ENCODE data around the gene CTU1. TPM values are rescaled to one million over a fixed set of nuclear protein-coding genes. Genes with fewer than 3 reads are reported as not detected.

Gene CTU1
- total RNA-seq, 1 experiment from 2014 or later = 9.3 TPM

DNA sequence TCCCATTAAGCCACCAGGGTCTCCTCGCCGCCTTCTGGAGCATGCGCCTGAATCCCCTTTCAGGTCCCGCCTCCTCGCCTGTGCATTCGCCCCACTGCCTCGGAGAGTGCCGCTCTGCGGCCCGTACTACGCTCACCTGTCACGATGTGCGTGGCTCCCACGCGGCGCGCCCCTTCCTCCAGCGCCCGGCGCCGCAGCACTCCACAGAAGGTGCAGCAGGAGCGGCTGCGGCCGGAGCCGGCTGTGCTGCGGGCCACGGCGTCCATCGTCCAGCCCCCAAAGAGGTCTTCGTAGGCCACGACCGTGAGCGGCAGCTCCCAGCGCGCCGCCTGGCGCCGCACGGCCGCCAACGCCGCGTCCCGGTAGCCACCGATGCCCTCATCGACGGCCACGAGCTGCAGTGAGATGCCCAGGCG, 4.3 kb downstream of the CTU1 start:
- no peaks in the 10 kb centered on the region; the same call in 1 of the 2 replicates for H3K36me3 ChIP-seq (ENCODE audit: control insufficient read depth, insufficient read depth, low read length)
- H3K4me3 ChIP-seq (ENCODE audit: low read depth in 2 of 2, low read length in 2 of 2) = no peak overlapping the region
- no peaks in the 10 kb centered on the region for H3K27me3 ChIP-seq (ENCODE audit: control insufficient read depth, insufficient read depth, low read length)
- DNase-seq (ENCODE audit: low read depth, low spot score) = no peak
- POLR2A ChIA-PET = no interaction called here
- no peak for ATAC-seq
- CTCF ChIA-PET = interaction anchor here (0.6 kb wide), 1 partner anchor 10 kb away, joined by 6 read pairs; no protein-coding TSS in a partner anchor
- 0 out of 2 replicates have a peak, but pooled peaks cover 3% of the 10 kb centered on the region for H3K4me1 ChIP-seq (ENCODE audit: control insufficient read depth, insufficient read depth, low read length)
- no peaks in the 10 kb centered on the region for H3K9me3 ChIP-seq (ENCODE audit: control insufficient read depth, insufficient read depth, low read depth, low read length)
- intact Hi-C loops (cut with micrococcal nuclease; ENCODE audit: unreplicated experiment) (no loop called here), in situ Hi-C loops (cut with HindIII; ENCODE audit: low pct_unique_long_range_greater_than_20kb, low sequenced_read_pairs) (no loop called here)
- no TSS peak for BruUV-seq (replicated peaks)
- TF ChIP-seq, protein P1, sequence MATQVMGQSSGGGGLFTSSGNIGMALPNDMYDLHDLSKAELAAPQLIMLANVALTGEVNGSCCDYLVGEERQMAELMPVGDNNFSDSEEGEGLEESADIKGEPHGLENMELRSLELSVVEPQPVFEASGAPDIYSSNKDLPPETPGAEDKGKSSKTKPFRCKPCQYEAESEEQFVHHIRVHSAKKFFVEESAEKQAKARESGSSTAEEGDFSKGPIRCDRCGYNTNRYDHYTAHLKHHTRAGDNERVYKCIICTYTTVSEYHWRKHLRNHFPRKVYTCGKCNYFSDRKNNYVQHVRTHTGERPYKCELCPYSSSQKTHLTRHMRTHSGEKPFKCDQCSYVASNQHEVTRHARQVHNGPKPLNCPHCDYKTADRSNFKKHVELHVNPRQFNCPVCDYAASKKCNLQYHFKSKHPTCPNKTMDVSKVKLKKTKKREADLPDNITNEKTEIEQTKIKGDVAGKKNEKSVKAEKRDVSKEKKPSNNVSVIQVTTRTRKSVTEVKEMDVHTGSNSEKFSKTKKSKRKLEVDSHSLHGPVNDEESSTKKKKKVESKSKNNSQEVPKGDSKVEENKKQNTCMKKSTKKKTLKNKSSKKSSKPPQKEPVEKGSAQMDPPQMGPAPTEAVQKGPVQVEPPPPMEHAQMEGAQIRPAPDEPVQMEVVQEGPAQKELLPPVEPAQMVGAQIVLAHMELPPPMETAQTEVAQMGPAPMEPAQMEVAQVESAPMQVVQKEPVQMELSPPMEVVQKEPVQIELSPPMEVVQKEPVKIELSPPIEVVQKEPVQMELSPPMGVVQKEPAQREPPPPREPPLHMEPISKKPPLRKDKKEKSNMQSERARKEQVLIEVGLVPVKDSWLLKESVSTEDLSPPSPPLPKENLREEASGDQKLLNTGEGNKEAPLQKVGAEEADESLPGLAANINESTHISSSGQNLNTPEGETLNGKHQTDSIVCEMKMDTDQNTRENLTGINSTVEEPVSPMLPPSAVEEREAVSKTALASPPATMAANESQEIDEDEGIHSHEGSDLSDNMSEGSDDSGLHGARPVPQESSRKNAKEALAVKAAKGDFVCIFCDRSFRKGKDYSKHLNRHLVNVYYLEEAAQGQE (IDR thresholded peaks at IDR 0.05; ENCODE audit: insufficient read depth in 1 of 2, low read depth in 2 of 2, low read length in 1 of 2) = no peak
- no peak for TF ChIP-seq SIN3A (IDR thresholded peaks at IDR 0.05; ENCODE audit: borderline replicate concordance, insufficient read depth, low read depth, low read length)
- no peak overlapping the region for H3K27ac ChIP-seq (ENCODE audit: low read length)

DNA sequence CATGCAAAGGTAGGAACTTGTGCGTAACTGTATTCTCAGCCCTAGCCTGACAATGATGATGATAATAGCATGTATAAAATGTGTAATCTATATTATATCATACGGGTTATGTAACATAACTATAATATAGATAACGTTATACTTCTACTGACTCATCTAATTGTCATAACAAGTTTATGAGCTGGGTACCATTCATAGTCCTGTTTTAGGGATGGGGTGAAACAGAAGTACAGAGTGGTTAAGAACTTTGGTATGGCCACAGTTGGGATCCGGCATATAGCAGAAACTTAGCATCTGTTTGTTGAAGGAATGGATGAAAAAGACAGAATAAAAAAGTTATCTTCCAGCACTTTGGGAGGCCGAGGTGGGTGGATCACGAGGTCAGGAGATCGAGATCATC, 5.2 kb downstream of the CTU1 start:
- ChIA-PET POLR2A (no interaction called here), CTCF (no interaction called here)
- TF ChIP-seq CTCF (IDR thresholded peaks at IDR 0.05) (no peak), TCF7L2 (IDR thresholded peaks at IDR 0.05; ENCODE audit: low read depth, low read length) (no peak), POLR2AphosphoS5 (IDR thresholded peaks at IDR 0.05; ENCODE audit: low read depth, low read length) (no peak), SIN3A (IDR thresholded peaks at IDR 0.05; ENCODE audit: borderline replicate concordance, insufficient read depth, low read depth, low read length) (no peak)
- TF ChIP-seq, protein P1 (IDR thresholded peaks at IDR 0.05; ENCODE audit: insufficient read depth in 1 of 2, low read depth in 2 of 2, low read length in 1 of 2) = no peak
- Histone ChIP-seq H3K9me3 (ENCODE audit: control insufficient read depth, insufficient read depth, low read depth, low read length) (no peaks in the 10 kb centered on the region), H3K4me3 (ENCODE audit: low read depth in 2 of 2, low read length in 2 of 2) (no peak overlapping the region), H3K4me1 (ENCODE audit: control insufficient read depth, insufficient read depth, low read length) (0 out of 2 replicates have a peak, but pooled peaks cover 3% of the 10 kb centered on the region), H3K27ac (ENCODE audit: low read length) (no peak overlapping the region), H3K36me3 (ENCODE audit: control insufficient read depth, insufficient read depth, low read length) (no peaks in the 10 kb centered on the region; the same call in 1 of the 2 replicates), H3K27me3 (ENCODE audit: control insufficient read depth, insufficient read depth, low read length) (no peaks in the 10 kb centered on the region)
- intact Hi-C loops (cut with micrococcal nuclease; ENCODE audit: unreplicated experiment) (no loop called here), in situ Hi-C loops (cut with HindIII; ENCODE audit: low pct_unique_long_range_greater_than_20kb, low sequenced_read_pairs) (no loop called here)
- ATAC-seq = no peak
- no TSS peak for BruUV-seq (replicated peaks)
- DNase-seq (ENCODE audit: low read depth, low spot score) = no peak

Measured in Panc1 (cell line).